ENCODE data around the gene EIF4G3.
A peak's percentile ranks its signal among the peaks of the same experiment; 100 is the strongest.
"Not testable (repeated sequence)": the region's sequence is repeated elsewhere in the genome, so short reads cannot be mapped to it uniquely, and the experiment has no call there.

Gene EIF4G3

DNA sequence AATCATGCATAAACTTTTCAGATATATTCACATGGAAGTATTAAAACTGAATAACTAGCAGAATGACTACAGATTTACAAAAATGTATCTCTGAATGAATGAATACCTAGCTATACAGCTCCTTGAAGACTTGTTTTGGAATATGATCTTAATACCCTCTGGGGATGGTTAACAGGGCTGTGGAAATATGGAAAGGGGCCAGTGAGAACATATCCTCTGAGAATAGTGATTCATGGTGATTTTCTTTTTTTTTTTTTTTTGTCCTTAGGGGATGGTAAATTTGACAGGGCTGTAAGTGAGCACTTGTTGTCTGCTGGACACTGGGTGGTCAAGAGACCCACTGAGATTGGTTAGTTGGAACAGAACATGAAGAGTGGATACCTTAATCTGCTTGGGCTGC, 308.9 kb downstream of the EIF4G3 start:
- no peak for FAIRE-seq

DNA sequence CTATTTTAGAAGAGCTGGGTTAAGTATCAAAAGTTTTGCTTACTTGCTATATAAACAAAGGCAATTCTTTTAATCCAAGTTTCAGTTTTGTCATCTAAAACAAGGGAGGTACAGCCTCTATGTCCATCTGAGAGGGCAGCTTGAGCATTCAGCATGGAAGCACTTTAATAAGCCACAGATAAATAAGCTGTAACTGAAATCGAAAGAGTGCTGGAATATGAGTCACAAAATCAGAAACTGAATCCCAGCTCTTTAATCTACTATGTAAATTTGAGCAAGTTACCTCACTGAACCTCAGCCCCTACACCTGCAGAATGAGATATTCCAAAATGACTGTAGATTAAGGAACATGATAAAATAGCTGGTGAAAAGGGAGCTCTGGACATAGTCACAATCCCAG, 309.6 kb downstream of the EIF4G3 start:
- FAIRE-seq = no peak

GRCh38 chr1:20865001-20865400, 311.7 kb downstream of the EIF4G3 start:
- no peak for FAIRE-seq

GRCh38 chr1:20854529-20854928, 322.2 kb downstream of the EIF4G3 start:
- no peak for FAIRE-seq

GRCh38 chr1:20851791-20852190, 324.9 kb downstream of the EIF4G3 start:
- FAIRE-seq = not testable (repeated sequence)

- FAIRE-seq = peak; percentile 29
Observed at GRCh38 chr1:20850021-20850420, 326.7 kb downstream of the EIF4G3 start.

DNA sequence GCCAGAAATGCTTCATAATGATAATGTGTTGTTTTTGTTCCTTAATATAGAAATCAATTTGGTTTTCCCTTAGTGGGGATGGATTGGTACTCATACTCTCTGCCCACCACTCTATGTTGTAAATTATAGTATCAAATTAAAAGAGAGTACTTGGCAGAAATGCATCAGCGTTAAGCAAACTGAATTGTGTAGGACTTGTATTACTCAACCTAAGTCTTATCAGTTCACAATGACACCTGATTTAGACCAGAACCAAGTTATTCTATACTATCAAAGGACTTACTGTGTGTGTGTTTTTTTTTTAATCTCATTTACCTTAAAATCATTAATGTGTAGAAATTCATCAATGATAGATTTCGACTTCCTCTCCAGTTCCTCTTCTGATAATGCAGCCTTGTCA, 327.6 kb downstream of the EIF4G3 start:
- FAIRE-seq = no peak

GRCh38 chr1:20848162-20848561, 328.5 kb downstream of the EIF4G3 start:
- no peak for FAIRE-seq

DNA sequence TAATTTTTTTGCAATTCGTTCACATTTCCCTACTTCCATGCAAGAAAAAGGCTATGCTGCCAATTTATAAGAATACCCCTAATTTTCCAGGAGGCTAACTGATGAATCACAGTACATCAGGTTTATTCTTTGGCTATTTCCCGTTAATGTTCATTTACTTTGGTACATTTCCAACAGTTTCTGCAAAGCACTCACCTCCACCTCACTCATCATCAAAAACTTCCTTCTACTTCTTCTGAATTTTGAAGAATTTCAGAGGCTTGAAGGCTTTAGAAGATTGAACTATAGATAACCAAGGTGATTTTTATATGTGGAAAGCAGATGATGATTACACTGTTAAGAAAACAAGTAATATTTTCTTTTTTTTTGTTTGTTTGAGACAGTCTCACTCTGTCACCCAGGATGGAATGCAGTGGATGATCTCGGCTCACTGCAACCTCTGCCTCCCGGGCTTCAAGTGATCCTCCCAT, 329.1 kb downstream of the EIF4G3 start:
- no peak for FAIRE-seq

GRCh38 chr1:20846461-20847374, 330.0 kb downstream of the EIF4G3 start:
- no peak for FAIRE-seq

DNA sequence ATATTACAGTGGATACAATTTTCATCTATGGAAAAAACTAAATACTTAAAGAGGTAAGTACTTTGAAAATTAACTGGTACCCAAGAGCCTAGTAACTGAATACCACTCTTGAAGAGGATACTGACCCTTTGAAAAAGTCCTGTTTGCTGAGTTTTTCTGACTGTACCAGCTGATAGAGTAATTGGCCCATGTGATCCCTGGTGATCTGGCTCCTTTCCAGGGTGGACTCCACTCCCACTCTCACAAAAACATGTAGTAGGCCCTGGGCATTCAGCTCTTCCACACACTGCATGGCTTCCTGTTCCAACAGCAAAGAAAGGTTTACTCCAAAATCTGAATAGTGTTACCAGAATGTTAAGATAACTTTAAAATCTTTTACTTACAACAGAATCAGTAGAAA, 336.0 kb downstream of the EIF4G3 start:
- no peak for FAIRE-seq

DNA sequence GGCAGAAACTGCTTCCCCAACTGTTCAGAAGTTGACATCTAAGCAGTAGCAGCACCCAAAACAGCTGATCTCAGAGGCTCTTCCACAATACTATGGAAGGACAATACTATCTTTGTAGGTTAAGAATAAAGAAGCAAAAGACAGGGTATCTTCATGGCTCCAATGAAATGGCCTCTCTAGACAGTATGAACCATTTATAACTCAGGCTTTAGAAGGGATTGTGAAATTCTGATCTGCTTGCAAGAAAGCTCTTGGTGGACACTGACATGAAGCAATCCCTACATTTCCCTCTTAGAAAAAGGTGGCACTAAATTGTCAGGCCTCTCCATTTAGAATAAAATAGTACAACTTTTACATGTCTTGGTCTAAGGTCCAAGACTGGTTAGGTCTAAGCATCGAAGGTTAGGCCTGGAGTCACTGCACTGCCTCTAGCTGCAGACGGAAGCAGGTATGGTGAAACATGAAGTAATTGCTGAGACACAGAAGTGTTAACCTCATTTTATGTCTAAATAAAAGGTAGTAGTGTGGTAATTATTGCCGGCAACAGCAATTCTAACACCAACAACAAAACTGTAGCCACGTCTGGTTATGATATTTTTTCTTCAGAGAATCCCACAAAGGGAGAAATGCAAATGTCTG, 339.0 kb downstream of the EIF4G3 start:
- FAIRE-seq = no peak

GRCh38 chr1:20836230-20836629, 340.5 kb downstream of the EIF4G3 start:
- FAIRE-seq = no peak

DNA sequence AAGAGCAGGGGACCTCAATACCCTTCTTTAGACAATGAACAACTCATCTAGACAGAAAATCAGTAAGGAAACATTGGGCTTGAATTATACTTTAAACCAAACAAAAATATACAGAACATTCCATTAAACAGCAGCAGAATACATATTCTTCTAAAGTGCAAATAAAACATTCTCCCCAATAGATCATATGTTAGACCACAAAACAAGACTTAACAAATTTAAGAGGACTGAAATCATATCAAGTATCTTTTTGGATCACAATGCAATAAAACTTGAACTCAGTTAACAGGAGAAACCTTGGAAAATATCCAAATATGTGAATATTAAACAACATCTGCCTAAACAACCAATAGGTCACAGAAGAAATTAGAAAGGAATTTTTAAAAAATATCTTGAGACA, 341.9 kb downstream of the EIF4G3 start:
- FAIRE-seq = peak; percentile 54

DNA sequence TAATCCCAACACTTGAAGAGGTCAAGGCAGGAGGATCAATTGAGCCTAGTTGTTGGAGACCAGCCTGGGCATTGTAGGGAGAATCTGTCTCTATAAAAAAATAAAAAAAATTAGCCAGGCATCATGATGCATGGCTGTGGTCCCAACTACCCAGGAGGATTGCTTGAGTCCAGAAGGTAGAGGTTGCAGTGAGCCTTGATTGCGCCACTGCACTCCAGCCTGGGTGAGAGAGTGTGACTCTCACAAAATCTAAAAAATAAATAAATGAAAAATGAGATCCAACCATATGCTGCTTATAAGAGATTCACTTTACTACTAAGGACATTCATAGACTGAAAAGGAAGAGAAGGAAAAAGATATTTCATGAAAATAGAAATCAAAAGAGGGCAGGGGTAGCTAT, 342.5 kb downstream of the EIF4G3 start:
- FAIRE-seq = no peak

- FAIRE-seq = no peak
Observed at GRCh38 chr1:20830378-20830777, 346.3 kb downstream of the EIF4G3 start.

- FAIRE-seq = no peak
Observed at GRCh38 chr1:20829946-20830345, 346.8 kb downstream of the EIF4G3 start.

GRCh38 chr1:20829531-20829930, 347.2 kb downstream of the EIF4G3 start:
- FAIRE-seq = no peak

DNA sequence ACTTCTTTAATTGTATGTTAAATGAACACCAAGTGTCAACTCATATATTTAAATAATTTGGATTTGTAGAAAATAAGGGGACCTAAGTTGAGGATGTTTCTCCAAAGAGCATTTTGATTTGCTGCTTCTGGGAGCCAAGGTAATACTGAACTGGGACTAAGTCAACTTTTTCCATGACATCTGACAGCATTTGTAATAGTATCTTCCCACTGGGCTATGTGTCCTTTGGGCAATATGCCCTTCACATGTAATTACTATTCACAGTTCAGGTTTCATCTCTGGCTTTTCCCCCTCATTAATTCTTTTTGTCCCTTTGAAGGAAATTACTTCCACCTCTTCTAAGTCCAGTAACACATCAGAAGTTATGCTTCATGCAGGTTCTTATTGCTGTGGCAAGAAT, 352.9 kb downstream of the EIF4G3 start:
- no peak for FAIRE-seq

- FAIRE-seq = no peak
Observed at GRCh38 chr1:20821466-20821865, 355.2 kb downstream of the EIF4G3 start.

DNA sequence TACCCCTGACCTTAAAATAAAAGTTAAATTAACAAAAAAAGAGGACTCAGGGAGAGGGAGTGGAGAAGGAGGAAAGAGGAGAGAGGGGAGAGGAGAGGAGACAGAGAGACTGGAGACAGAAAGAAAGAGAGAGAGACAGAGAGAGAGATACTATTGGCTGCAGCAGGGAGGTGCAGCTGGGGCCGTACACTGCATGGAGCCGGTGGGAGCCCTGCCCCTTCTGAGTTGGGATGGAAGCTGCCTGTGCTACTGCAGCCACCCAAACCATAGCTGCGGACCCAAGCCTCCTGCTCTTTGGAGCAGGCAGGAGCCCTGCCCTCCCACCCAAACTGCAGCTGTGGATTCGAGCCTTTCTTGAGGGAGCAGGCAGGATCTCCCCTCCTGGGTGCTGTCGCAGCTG, 356.9 kb downstream of the EIF4G3 start:
- FAIRE-seq = no peak

GRCh38 chr1:20814534-20814871, 362.2 kb downstream of the EIF4G3 start:
- no peak for FAIRE-seq

GRCh38 chr1:20811916-20812315, 364.8 kb downstream of the EIF4G3 start:
- no peak for FAIRE-seq

DNA sequence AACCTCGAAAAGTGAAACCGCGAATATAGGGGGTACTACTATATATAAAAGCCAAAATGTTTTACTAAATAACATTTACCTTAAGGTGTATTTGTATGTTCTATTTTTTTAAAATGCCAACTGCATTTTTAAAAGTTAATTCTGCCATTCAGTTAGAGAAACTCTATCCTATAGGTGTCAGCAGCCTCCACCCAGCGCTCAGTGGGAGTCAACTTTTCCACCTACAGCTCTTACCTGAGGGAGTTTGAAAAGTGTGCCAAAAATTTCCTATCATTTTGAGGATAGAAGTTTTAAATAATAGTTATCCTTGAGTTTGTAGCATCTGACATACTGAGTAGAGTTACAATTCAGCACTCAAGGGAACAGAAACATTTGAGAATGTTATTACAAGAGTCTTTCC, 383.5 kb downstream of the EIF4G3 start:
- FAIRE-seq = no peak
